NCI-H2107 treated with DMSO at 0.1 percent for 48 hours (cell line): ENCODE measurements around the gene PHYHD1.
"Not testable (repeated sequence)": the region's sequence is repeated elsewhere in the genome, so short reads cannot be mapped to it uniquely, and the experiment has no call there.

Experiments used
- DNase-seq: peaks from one replicate; lab custom pipeline; 2025; ENCODE audit not compliant: unreplicated experiment; lab: John Stamatoyannopoulos, UW

Gene PHYHD1

GRCh38 chr9:128919402-128920089, 1.2 kb upstream of the PHYHD1 start:
- no peak for DNase-seq

- no peak for DNase-seq
Observed at GRCh38 chr9:128921881-128922763, 1.3 kb downstream of the PHYHD1 start.

- no peak for DNase-seq
Observed at GRCh38 chr9:128923493-128923883, 2.7 kb downstream of the PHYHD1 start.

GRCh38 chr9:128927731-128928411, 7.1 kb downstream of the PHYHD1 start:
- DNase-seq, result no peak

GRCh38 chr9:128928624-128929023, 7.8 kb downstream of the PHYHD1 start:
- DNase-seq, result no peak

GRCh38 chr9:128929560-128929959, 8.8 kb downstream of the PHYHD1 start:
- DNase-seq, result no peak

- DNase-seq, result no peak
Observed at GRCh38 chr9:128933731-128934130, 12.9 kb downstream of the PHYHD1 start.

- no peak for DNase-seq
Observed at GRCh38 chr9:128936171-128936865, 15.5 kb downstream of the PHYHD1 start.

- no peak for DNase-seq
Observed at GRCh38 chr9:128937310-128938165, 16.8 kb downstream of the PHYHD1 start.

GRCh38 chr9:128940271-128940921, 19.6 kb downstream of the PHYHD1 start:
- DNase-seq, result no peak

GRCh38 chr9:128940946-128941755, 20.4 kb downstream of the PHYHD1 start:
- no peak for DNase-seq

GRCh38 chr9:128943832-128944620, 23.2 kb downstream of the PHYHD1 start:
- no peak for DNase-seq

GRCh38 chr9:128944966-128945365, 24.2 kb downstream of the PHYHD1 start:
- DNase-seq, result not testable (repeated sequence)

GRCh38 chr9:128945798-128946501, 25.2 kb downstream of the PHYHD1 start:
- no peak for DNase-seq

- DNase-seq, result no peak
Observed at GRCh38 chr9:128946571-128947276, 25.9 kb downstream of the PHYHD1 start.

GRCh38 chr9:128947277-128947526, 26.4 kb downstream of the PHYHD1 start:
- no peak for DNase-seq
